Activated CD8-positive, alpha-beta memory T cell treated with anti-CD3 and anti-CD28 coated beads, Interleukin-2, amount 50 U/mL, for 4 hours (primary cell): ENCODE data around the gene ZBP1.
A peak's percentile ranks its signal among the peaks of the same experiment; 100 is the strongest.
"Not testable (repeated sequence)": the region's sequence is repeated elsewhere in the genome, so short reads cannot be mapped to it uniquely, and the experiment has no call there.

Experiments
- DNase-seq: peaks from one replicate; pipeline ENCODE4 v3.0.0-alpha.2; 2020

ZBP1 gene

DNA sequence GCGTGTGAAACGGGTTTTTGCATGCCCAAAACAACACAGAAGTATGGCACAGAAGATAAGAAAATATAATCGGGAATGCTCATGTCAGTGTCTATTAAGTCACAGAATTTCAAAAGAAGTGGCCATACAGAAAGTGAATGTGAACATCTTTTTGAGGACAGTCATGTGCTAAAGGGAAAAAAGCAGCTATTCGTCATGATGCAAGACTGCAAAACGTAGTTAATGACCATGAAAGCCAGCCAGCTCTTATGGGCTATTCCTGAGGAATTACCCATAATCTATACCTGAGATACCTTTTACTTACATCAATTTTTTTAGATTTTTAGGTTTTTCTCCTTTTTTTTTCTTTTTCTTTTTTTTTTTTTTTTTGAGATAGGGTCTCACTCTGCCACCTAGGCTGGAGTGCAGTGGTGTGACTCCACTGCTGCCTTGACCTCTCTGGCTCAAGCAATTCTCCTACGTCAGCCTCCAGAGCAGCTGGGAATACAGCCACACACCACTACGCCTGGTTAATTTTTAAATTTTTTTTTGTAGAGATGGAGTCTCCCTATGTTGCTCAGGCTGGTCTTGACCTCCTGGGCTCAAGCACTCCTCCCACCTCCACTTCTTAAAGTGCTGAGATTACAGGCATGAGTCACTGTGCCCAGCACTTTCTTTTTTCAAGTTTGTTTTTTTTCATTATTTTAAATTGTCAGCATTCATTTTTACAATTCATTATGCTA lies 18.1 kb upstream of the ZBP1 start:
- DNase-seq = no peak

- no peak for DNase-seq
Observed at GRCh38 chr20:57633945-57634491, 13.8 kb upstream of the ZBP1 start.

GRCh38 chr20:57632286-57632685 lies 12.1 kb upstream of the ZBP1 start:
- no peak for DNase-seq

GRCh38 chr20:57630061-57630460 lies 9.8 kb upstream of the ZBP1 start:
- DNase-seq = no peak

DNA sequence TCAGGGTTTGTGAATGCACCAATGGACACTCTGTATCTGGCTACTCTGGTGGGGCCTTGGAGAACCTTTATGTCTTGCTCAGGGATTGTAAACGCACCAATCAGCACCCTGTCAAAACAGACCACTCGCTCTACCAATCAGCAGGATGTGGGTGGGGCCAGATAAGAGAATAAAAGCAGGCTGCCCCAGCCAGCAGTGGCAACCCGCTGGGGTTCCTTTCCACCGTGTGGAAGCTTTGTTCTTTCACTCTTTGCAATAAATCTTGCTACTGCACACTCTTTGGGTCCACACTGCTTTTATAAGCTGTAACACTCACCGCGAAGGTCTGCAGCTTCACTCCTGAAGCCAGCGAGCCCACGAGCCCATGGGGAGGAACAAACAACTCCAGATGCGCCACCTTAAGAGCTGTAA lies 9.3 kb upstream of the ZBP1 start:
- not testable (repeated sequence) for DNase-seq

- DNase-seq = not testable (repeated sequence)
Observed at GRCh38 chr20:57628962-57629308, 8.7 kb upstream of the ZBP1 start.

DNA sequence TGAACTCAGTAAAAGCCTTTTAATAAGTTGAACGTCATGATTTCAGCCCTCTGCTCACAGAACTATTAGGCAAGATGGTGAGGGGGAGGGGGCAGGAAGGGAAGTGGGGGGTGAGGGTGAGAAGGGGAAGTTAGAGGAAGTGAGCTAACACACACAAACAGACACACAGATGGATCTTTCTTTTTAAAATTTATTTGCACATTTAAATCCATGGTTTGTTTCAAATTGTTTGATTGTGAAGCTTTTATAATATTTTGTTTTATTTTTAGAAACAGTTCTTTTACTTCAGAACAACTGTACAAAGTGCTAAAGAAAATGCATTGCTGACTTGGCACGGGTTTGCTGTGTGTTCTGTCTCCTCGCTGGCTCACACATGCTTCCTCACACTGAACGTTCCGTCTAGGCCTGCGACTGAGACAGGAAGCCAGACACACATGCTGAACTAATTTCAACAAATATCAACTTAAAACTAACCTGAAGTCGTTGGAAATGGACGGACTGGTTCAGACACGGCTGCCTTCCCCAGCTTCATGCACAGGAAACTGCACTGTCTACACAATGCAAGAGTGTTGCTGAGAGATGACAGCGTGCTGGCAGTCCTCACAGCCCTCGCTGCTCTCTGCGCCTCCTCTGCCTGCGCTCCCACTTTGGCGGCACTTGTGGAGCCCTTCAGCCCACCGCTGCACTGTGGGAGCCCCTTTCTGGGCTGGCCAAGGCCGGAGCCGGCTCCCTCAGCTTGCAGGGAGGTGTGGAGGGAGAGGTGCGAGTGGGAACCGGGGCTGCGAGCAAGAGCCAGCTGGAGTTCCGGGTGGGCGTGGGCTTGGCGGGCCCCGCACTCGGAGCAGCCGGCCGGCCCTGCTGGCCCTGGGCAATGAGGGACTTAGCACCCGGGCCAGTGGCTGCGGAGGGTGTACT lies 8.1 kb upstream of the ZBP1 start:
- DNase-seq = peak; percentile 57

DNA sequence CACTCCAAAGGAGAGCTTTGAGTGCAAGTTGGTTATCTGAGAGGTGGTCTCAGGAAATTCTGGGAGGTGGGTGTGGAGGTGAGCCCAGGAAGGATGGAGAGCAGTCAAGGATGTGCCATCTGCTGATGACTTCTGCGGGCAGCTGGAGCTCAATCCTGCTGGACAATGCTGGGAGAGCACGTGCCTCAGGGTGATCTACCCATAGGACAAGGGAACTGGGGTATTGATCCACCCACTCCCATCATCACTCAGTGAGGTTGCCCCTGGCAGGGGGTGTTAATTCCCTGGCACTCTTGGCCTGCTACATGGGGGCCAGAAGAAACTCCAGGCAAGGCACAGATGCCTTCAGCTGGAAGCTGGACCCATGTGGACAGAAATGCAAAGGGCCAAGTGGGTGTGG lies 7.1 kb upstream of the ZBP1 start:
- no peak for DNase-seq

- no peak for DNase-seq
Observed at GRCh38 chr20:57625978-57626377, 5.8 kb upstream of the ZBP1 start.

GRCh38 chr20:57625181-57625958 lies 5.1 kb upstream of the ZBP1 start:
- no peak for DNase-seq

DNA sequence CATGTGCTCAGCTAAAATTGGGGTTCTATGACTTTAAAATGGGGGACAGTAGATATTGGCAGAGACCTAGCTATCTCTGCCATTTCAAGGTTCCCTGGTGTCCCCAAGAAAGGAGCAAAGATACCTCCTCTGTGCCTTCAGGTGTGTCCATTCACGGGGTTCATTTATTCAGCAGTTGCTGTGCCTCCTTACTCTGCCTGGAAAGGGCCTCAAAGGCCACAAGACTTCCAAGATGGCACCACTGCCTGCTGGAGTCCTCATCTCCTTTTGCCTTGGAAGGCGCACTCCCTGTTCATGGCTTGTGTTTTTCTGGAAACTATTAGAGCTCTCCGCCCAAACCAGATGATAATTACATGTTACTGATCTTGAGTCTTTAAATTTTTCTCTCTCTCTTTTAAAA lies 3.9 kb upstream of the ZBP1 start:
- DNase-seq = no peak

DNA sequence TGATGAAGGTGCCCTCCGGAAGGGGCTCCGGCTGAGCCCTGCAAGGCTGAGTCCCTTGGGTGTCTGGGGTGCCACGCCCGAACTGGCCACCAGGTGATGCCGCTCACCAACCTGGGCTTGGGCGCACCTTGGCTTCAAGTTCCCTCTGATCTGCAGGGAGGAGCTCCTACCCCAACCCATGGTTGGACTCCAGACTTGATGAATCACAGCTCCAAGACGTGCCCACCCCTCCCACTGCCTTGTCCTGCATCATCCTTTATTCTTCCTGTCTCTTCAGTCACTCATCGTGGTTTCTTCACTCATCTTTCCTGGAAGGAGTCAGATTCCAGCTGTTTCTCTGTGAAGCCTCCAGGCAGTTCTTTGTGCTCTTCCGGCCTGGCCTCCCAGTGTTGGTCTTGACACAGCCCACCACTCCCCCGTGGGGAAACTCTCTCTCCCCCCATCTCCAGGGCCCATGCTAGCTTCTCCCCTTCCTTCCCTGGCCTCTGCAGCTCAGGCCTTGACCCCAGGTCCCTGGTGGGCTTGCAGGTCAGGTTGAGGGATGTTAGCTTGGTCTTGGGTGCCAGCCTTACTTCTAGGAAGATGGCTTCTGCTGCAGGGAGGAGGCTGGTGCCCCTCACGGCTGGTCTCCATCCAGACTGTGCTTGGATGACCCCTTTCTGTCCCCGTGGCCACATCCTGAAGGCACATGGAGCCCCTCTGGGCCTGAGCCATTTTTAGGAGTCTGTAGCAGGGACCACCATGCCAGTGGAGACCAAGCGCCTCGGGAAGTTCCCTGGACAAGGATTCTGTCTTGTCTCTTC lies 2.6 kb upstream of the ZBP1 start:
- DNase-seq = peak; percentile 68

- DNase-seq = no peak
Observed at GRCh38 chr20:57622201-57622570, 2.0 kb upstream of the ZBP1 start.

GRCh38 chr20:57621421-57622200 lies 1.4 kb upstream of the ZBP1 start:
- no peak for DNase-seq

DNA sequence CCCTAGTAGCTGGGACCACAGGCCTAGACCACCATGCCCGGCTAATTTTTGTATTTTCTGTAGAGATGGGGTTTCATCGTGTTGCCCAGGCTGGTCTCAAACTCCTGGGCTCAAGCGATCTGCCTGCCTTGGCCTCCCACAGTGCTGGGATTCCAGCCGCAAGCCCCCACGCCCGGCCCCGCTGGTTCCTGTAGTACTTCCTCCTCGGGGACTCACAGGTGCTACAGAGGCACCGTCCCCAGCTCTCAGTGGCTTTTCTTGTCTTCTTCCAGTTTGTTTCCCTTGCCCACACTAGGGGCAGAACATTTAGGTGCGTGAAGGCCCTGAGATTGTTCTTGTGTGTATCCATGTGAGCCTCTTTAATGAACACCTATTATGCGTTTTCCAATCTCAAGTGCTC lies 773 bp upstream of the ZBP1 start:
- DNase-seq = no peak

- DNase-seq = peak; percentile 52
Observed at GRCh38 chr20:57619051-57619831, 985 bp downstream of the ZBP1 start.

- DNase-seq = no peak
Observed at GRCh38 chr20:57618764-57619050, 1.5 kb downstream of the ZBP1 start.

GRCh38 chr20:57618091-57618763 lies 2.0 kb downstream of the ZBP1 start:
- DNase-seq = no peak

- DNase-seq = no peak
Observed at GRCh38 chr20:57617079-57617795, 3.0 kb downstream of the ZBP1 start.
